C4-2B (cell line): ENCODE measurements around the gene ARHGAP4.

Experiments
- ZFX ChIP-seq: fragments of 450-650 bp; IDR thresholded peaks from 2 replicates; pipeline ENCODE4 v1.6.1; 2017
- TF ChIP-seq, protein P1 (sequence below): fragments of 450-650 bp; conservative IDR thresholded peaks from 2 replicates; pipeline ENCODE4 v1.5.1; 2017; ENCODE audit warnings: mild to moderate bottlenecking

DNA sequence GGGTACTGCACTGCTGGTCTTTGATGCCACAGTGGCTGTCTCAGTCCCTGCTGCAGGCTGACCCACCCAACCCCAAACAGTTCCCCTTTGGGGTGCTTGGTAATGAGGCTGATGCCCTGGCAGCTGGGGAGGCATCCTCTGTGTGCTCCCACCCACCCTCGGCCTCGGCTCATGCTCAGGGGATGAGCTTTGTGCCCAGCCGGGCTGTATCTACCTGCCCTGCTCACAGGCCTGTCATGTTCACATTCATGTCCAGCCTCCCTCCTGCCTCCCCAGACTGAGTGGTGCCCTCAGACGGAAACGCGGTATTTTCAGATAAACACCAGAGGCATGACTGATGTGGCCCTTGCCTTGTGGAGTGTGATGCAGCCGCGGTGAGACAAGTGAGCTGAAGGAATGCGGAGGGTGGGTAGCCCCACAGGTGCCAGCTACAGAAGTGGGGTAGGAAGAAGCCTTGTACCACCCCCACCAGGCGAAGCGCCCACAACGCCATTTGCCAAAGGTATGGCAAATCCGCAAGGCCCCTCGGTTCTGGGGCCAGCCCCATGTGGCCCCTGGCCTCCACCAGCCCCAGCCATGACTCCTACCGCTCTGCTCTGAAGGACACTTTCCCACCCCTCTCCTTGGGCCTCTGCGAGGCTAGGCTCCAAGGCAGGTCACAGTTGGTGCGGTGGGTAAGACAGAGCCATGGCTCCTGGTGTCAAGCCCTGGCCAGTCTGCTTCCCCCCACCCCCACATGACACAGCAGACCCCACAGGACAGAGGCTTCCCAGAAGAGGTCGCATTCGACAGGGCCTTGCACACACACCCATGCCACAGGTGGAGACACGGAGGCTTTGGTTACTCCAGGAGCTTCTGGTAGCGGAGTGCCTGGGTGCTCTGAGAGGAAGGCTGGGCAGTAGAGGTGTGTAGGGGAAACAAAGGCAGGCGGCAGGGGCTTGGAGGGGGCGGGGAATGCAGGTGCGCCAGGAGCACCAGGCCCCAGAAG is 20.2 kb upstream of the ARHGAP4 start:
- TF ChIP-seq, protein P1, sequence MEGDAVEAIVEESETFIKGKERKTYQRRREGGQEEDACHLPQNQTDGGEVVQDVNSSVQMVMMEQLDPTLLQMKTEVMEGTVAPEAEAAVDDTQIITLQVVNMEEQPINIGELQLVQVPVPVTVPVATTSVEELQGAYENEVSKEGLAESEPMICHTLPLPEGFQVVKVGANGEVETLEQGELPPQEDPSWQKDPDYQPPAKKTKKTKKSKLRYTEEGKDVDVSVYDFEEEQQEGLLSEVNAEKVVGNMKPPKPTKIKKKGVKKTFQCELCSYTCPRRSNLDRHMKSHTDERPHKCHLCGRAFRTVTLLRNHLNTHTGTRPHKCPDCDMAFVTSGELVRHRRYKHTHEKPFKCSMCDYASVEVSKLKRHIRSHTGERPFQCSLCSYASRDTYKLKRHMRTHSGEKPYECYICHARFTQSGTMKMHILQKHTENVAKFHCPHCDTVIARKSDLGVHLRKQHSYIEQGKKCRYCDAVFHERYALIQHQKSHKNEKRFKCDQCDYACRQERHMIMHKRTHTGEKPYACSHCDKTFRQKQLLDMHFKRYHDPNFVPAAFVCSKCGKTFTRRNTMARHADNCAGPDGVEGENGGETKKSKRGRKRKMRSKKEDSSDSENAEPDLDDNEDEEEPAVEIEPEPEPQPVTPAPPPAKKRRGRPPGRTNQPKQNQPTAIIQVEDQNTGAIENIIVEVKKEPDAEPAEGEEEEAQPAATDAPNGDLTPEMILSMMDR: no peak
- TF ChIP-seq ZFX: no peak
